H9 (cell line): ENCODE measurements around the gene AP1B1. TPM values are rescaled to one million over a fixed set of nuclear protein-coding genes. Genes with fewer than 3 reads are reported as not detected.

Experiments
- DNase-seq: peaks from one replicate; pipeline ENCODE4 v3.0.0-alpha.2; 2017
- H2AFZ ChIP-seq: one replicate; pipeline ENCODE4 v1.6.1; 2013; ENCODE audit warnings: mild to moderate bottlenecking, low read length, control low read depth, moderate library complexity
- H2AK5ac ChIP-seq: 2 replicates; pipeline ENCODE4 v1.6.1; 2013; ENCODE audit warnings: low read length, control low read depth, mixed read lengths; ENCODE audit not compliant: insufficient read length
- H2BK120ac ChIP-seq: one replicate; pipeline ENCODE4 v1.6.1; 2013; ENCODE audit warnings: low read depth, mild to moderate bottlenecking, low read length, control low read depth, inconsistent platforms; ENCODE audit not compliant: poor library complexity, severe bottlenecking
- H2BK12ac ChIP-seq: 2 replicates; pipeline ENCODE4 v1.6.1; 2013; ENCODE audit warnings: low read length, control low read depth, mixed read lengths, low read depth; ENCODE audit not compliant: insufficient read length
- H2BK15ac ChIP-seq: 2 replicates; pipeline ENCODE4 v1.6.1; 2013; ENCODE audit warnings: low read depth, low read length, control low read depth
- H2BK20ac ChIP-seq: one replicate; pipeline ENCODE4 v1.6.1; 2013; ENCODE audit warnings: low read depth, mild to moderate bottlenecking, low read length, control low read depth, inconsistent platforms; ENCODE audit not compliant: poor library complexity, severe bottlenecking
- H2BK5ac ChIP-seq: 2 replicates; pipeline ENCODE4 v1.6.1; 2013; ENCODE audit warnings: low read length, control low read depth, mixed read lengths; ENCODE audit not compliant: insufficient read length
- H3K14ac ChIP-seq: 2 replicates; pipeline ENCODE4 v1.6.1; 2013; ENCODE audit warnings: low read length, control low read depth; ENCODE audit not compliant: insufficient read depth
- H3K18ac ChIP-seq: 2 replicates; pipeline ENCODE4 v1.6.1; 2013; ENCODE audit warnings: low read depth, mild to moderate bottlenecking, mixed read lengths, low read length, control low read depth; ENCODE audit not compliant: insufficient read length
- H3K23ac ChIP-seq: 2 replicates; pipeline ENCODE4 v1.6.1; 2013; ENCODE audit warnings: low read length, control low read depth, mixed read lengths, low read depth; ENCODE audit not compliant: insufficient read length
- H3K23me2 ChIP-seq: 2 replicates; pipeline ENCODE4 v1.6.1; 2013; ENCODE audit warnings: low read depth, mild to moderate bottlenecking, mixed read lengths, low read length, control low read depth; ENCODE audit not compliant: insufficient read length, poor library complexity, severe bottlenecking
- H3K27ac ChIP-seq: 2 replicates; pipeline ENCODE4 v1.5.1; 2013; ENCODE audit warnings: low read length, control low read depth, mixed read lengths, low read depth; ENCODE audit not compliant: insufficient read length
- H3K27me3 ChIP-seq: 2 replicates; pipeline ENCODE4 v1.6.1; 2013; ENCODE audit warnings: low read length, control low read depth, inconsistent platforms; ENCODE audit not compliant: insufficient read depth
- H3K4ac ChIP-seq: 2 replicates; pipeline ENCODE4 v1.6.1; 2013; ENCODE audit warnings: low read depth, mild to moderate bottlenecking, control low read depth, inconsistent platforms, low read length, moderate library complexity
- H3K4me1 ChIP-seq: 2 replicates; pipeline ENCODE4 v1.6.1; 2013; ENCODE audit warnings: low read length, control low read depth, inconsistent platforms; ENCODE audit not compliant: insufficient read depth
- H3K4me2 ChIP-seq: 2 replicates; pipeline ENCODE4 v1.6.1; 2013; ENCODE audit warnings: low read length, control low read depth, mixed read lengths; ENCODE audit not compliant: insufficient read length, insufficient read depth
- H3K56ac ChIP-seq: 2 replicates; pipeline ENCODE4 v1.6.1; 2013; ENCODE audit warnings: low read depth, mild to moderate bottlenecking, mixed read lengths, low read length, control low read depth; ENCODE audit not compliant: insufficient read length
- H3K79me1 ChIP-seq: 2 replicates; pipeline ENCODE4 v1.6.1; 2013; ENCODE audit warnings: low read depth, mild to moderate bottlenecking, moderate library complexity, low read length, control low read depth, inconsistent platforms; ENCODE audit not compliant: insufficient read depth, poor library complexity, severe bottlenecking
- H3K79me2 ChIP-seq: 2 replicates; pipeline ENCODE4 v1.6.1; 2013; ENCODE audit warnings: low read length, control low read depth, inconsistent platforms; ENCODE audit not compliant: insufficient read depth
- H3K9ac ChIP-seq: 2 replicates; pipeline ENCODE4 v1.6.1; 2013; ENCODE audit warnings: low read length, control low read depth, mixed read lengths; ENCODE audit not compliant: insufficient read length; ENCODE audit errors: extremely low read depth
- H3K9me3 ChIP-seq: one replicate; pipeline ENCODE4 v1.6.1; 2013; ENCODE audit warnings: low read depth, low read length, inconsistent platforms; ENCODE audit not compliant: control insufficient read depth
- H3T11ph ChIP-seq: one replicate; pipeline ENCODE4 v1.6.1; 2013; ENCODE audit warnings: mild to moderate bottlenecking, low read length, control low read depth, inconsistent platforms
- H4K20me1 ChIP-seq: one replicate; pipeline ENCODE4 v1.6.1; 2013; ENCODE audit not compliant: control insufficient read depth, insufficient read length, insufficient read depth
- H4K5ac ChIP-seq: 2 replicates; pipeline ENCODE4 v1.6.1; 2013; ENCODE audit warnings: low read depth, mild to moderate bottlenecking, mixed read lengths, low read length, control low read depth; ENCODE audit not compliant: insufficient read length
- H4K8ac ChIP-seq: replicated peaks from 2 replicates; pipeline ENCODE4 v1.6.1; 2013; ENCODE audit warnings: low read length, control low read depth, mixed read lengths, low read depth; ENCODE audit not compliant: insufficient read length
- H4K91ac ChIP-seq: 2 replicates; pipeline ENCODE4 v1.6.1; 2013; ENCODE audit warnings: low read depth, mild to moderate bottlenecking, moderate library complexity, mixed read lengths, low read length, control low read depth; ENCODE audit not compliant: insufficient read length
- H3K27ac Mint-ChIP-seq, 3 experiments: 2 replicates in 2 of 3; 3 replicates in 1 of 3; pipeline ENCODE4 v1.8.0; 2020 to 2021; ENCODE audit warnings: mixed read lengths in 3 of 3, mild to moderate bottlenecking in 1 of 3, moderate library complexity in 1 of 3
- H3K27me3 Mint-ChIP-seq: 2 replicates; pipeline ENCODE4 v1.8.0; 2021; ENCODE audit warnings: low read depth, mild to moderate bottlenecking, moderate library complexity, mixed read lengths
- H3K36me3 Mint-ChIP-seq, 3 experiments: 2 replicates in 2 of 3; 3 replicates in 1 of 3; pipeline ENCODE4 v1.8.0; 2020 to 2021; ENCODE audit warnings: low read depth in 3 of 3, mixed read lengths in 3 of 3; ENCODE audit not compliant: insufficient read depth in 1 of 3
- H3K4me1 Mint-ChIP-seq, 2 experiments: 2 replicates each; pipeline ENCODE4 v1.8.0; 2020; ENCODE audit warnings: mixed read lengths in 2 of 2
- H3K4me3 Mint-ChIP-seq, 2 experiments: 2 replicates in 1 of 2; 3 replicates in 1 of 2; pipeline ENCODE4 v1.8.0; 2020 to 2021; ENCODE audit warnings: mild to moderate bottlenecking in 2 of 2, mixed read lengths in 2 of 2, moderate library complexity in 1 of 2
- H3K9me3 Mint-ChIP-seq, 2 experiments: 2 replicates in 1 of 2; 3 replicates in 1 of 2; pipeline ENCODE4 v1.8.0; 2020; ENCODE audit warnings: mild to moderate bottlenecking in 2 of 2, mixed read lengths in 2 of 2, moderate library complexity in 1 of 2
- WGBS: extraction: QIAGEN DNeasy Blood & Tissue Kit; methylation state at CpG from one replicate; pipeline ENCODE4 v1.1.7; 2013; ENCODE audit warnings: missing lambda C conversion rate, low lambda C conversion rate, mixed read lengths; ENCODE audit not compliant: insufficient read length; ENCODE audit errors: extremely low coverage; 5-methylcytosine and 5-hydroxymethylcytosine counted together
- total RNA-seq: library from RNA; stranded (reverse); gene quantifications from 2 replicates; pipeline ENCODE4 v1.2.1, GENCODE V29; 2021
- TF ChIP-seq, protein P1 (sequence below): fragments of 200-600 bp; sonication (generic); conservative IDR thresholded peaks from 3 replicates; pipeline ENCODE4 v1.8.0; 2021; ENCODE audit warnings: antibody characterized with exemption, mild to moderate bottlenecking

The AP1B1 gene
- total RNA-seq, 1 experiment from 2014 or later: 64.0 TPM

DNA sequence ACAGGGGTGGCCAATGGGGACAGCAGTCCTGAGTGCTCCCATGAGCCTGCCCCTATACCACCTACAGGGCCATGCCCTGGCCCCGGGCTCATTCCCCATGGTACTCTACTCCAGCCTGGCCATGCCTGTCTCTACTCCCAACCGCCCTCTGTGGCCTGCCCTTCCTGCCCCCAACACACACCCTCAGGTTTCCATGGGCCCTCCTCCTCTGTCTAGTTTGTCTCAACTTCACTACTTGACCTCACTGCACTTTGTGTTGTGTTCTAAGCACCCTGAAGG is 46.6 kb downstream of the AP1B1 start:
- Histone ChIP-seq H3K18ac (no peak overlapping the region), H2BK15ac (no peak overlapping the region), H3K27ac (no peak overlapping the region), H3K56ac (no peak overlapping the region), H3K23me2 (no peaks in the 10 kb centered on the region), H3K27me3 (no peaks in the 10 kb centered on the region), H2BK12ac (no peak overlapping the region), H2BK5ac (no peak overlapping the region), H4K20me1 (no peaks in the 10 kb centered on the region), H3K79me2 (no peaks in the 10 kb centered on the region), H2BK20ac (no peak overlapping the region), H3K23ac (no peak overlapping the region), H4K8ac (no peak overlapping the region), H3K4ac (no peak overlapping the region), H3K4me1 (no peaks in the 10 kb centered on the region), H3K4me2 (no peak overlapping the region), H2AK5ac (no peak overlapping the region), H3K9ac (no peak overlapping the region), H4K91ac (no peak overlapping the region), H3K9me3 (no peaks in the 10 kb centered on the region), H4K5ac (no peak overlapping the region), H3T11ph (no peak overlapping the region), H3K14ac (no peak overlapping the region), H2BK120ac (no peak overlapping the region), H3K79me1 (no peaks in the 10 kb centered on the region), H2AFZ (no peak overlapping the region)
- no peak for DNase-seq
- no peaks in the 10 kb centered on the region for H3K4me1 Mint-ChIP-seq
- no CpG with 5 or more reads among the region's 2 CpGs for WGBS
- H3K9me3 Mint-ChIP-seq: no peaks in the 10 kb centered on the region
- no peaks in the 10 kb centered on the region for H3K27me3 Mint-ChIP-seq
- H3K36me3 Mint-ChIP-seq: peaks cover 28 to 88% (median 47%) of the 10 kb centered on the region in 3 experiments; a peak in 6 of 7 replicates
- TF ChIP-seq, protein P1, sequence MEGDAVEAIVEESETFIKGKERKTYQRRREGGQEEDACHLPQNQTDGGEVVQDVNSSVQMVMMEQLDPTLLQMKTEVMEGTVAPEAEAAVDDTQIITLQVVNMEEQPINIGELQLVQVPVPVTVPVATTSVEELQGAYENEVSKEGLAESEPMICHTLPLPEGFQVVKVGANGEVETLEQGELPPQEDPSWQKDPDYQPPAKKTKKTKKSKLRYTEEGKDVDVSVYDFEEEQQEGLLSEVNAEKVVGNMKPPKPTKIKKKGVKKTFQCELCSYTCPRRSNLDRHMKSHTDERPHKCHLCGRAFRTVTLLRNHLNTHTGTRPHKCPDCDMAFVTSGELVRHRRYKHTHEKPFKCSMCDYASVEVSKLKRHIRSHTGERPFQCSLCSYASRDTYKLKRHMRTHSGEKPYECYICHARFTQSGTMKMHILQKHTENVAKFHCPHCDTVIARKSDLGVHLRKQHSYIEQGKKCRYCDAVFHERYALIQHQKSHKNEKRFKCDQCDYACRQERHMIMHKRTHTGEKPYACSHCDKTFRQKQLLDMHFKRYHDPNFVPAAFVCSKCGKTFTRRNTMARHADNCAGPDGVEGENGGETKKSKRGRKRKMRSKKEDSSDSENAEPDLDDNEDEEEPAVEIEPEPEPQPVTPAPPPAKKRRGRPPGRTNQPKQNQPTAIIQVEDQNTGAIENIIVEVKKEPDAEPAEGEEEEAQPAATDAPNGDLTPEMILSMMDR: no peak
- H3K4me3 Mint-ChIP-seq: no peak overlapping the region
- H3K27ac Mint-ChIP-seq: peak overlapping the region in 1 of 3 experiments; percentile 18; a peak in 1 of 7 replicates
